ENCODE measurements around the gene ORC3.

The ORC3 gene

GRCh38 chr6:87658516-87658915 lies 68.6 kb downstream of the ORC3 start:
- Histone ChIP-seq H3K9ac (ENCODE audit: low read depth, low read length) (no peak overlapping the region), H3K36me3 (ENCODE audit: insufficient read depth, low read length) (peaks cover 18% of the 10 kb centered on the region), H3K9me3 (ENCODE audit: control insufficient read depth, insufficient read depth, low read length) (no peaks in the 10 kb centered on the region)

GRCh38 chr6:87660226-87660911 lies 70.4 kb downstream of the ORC3 start:
- Histone ChIP-seq H3K36me3 (ENCODE audit: insufficient read depth, low read length) (peaks cover 18% of the 10 kb centered on the region), H3K9ac (ENCODE audit: low read depth, low read length) (no peak overlapping the region), H3K9me3 (ENCODE audit: control insufficient read depth, insufficient read depth, low read length) (no peaks in the 10 kb centered on the region), H3K4me1 (ENCODE audit: insufficient read depth, low read length) (no peaks in the 10 kb centered on the region)

More at GRCh38 chr6:87658516-87658915, 68.6 kb downstream of the ORC3 start:
- H3K4me1 ChIP-seq (ENCODE audit: insufficient read depth, low read length): peaks cover 10% of the 10 kb centered on the region

GRCh38 chr6:87661016-87661415 lies 71.1 kb downstream of the ORC3 start:
- no peaks in the 10 kb centered on the region for H3K4me1 ChIP-seq (ENCODE audit: insufficient read depth, low read length)
- no peak overlapping the region for H3K9ac ChIP-seq (ENCODE audit: low read depth, low read length)
- H3K9me3 ChIP-seq (ENCODE audit: control insufficient read depth, insufficient read depth, low read length): no peaks in the 10 kb centered on the region
- H3K36me3 ChIP-seq (ENCODE audit: insufficient read depth, low read length): peaks cover 18% of the 10 kb centered on the region

GRCh38 chr6:87661503-87661902 lies 71.6 kb downstream of the ORC3 start:
- Histone ChIP-seq H3K9me3 (ENCODE audit: control insufficient read depth, insufficient read depth, low read length) (no peaks in the 10 kb centered on the region), H3K36me3 (ENCODE audit: insufficient read depth, low read length) (peaks cover 18% of the 10 kb centered on the region), H3K4me1 (ENCODE audit: insufficient read depth, low read length) (no peaks in the 10 kb centered on the region), H3K9ac (ENCODE audit: low read depth, low read length) (no peak overlapping the region)

DNA sequence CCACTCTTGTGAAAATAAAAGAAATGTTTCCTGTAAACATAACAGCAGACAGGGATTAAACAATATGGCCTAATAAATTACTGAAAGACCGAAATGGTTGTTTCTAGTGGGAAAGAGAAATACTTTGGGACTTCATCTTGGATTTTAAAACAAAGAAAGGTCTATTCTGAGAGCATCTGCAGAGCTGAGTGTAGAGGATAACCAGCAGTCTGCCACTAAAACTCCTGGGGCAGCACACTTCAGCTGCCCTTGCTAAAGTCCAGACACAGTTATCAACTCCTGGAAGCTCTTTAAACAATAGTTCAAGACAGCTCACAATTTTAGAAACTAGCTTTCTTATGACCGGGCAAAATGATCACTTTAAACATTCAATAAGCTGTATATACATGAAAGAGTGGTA lies 73.5 kb downstream of the ORC3 start:
- Histone ChIP-seq H3K9ac (ENCODE audit: low read depth, low read length) (no peak overlapping the region), H3K4me1 (ENCODE audit: insufficient read depth, low read length) (no peaks in the 10 kb centered on the region), H3K9me3 (ENCODE audit: control insufficient read depth, insufficient read depth, low read length) (no peaks in the 10 kb centered on the region), H3K36me3 (ENCODE audit: insufficient read depth, low read length) (peaks cover 16% of the 10 kb centered on the region)

- Histone ChIP-seq H3K36me3 (ENCODE audit: insufficient read depth, low read length) (peaks cover 12% of the 10 kb centered on the region), H3K9me3 (ENCODE audit: control insufficient read depth, insufficient read depth, low read length) (no peaks in the 10 kb centered on the region), H3K9ac (ENCODE audit: low read depth, low read length) (no peak overlapping the region), H3K4me1 (ENCODE audit: insufficient read depth, low read length) (no peaks in the 10 kb centered on the region)
These were observed 75.1 kb downstream of the ORC3 start for GRCh38 chr6:87664921-87665485.

DNA sequence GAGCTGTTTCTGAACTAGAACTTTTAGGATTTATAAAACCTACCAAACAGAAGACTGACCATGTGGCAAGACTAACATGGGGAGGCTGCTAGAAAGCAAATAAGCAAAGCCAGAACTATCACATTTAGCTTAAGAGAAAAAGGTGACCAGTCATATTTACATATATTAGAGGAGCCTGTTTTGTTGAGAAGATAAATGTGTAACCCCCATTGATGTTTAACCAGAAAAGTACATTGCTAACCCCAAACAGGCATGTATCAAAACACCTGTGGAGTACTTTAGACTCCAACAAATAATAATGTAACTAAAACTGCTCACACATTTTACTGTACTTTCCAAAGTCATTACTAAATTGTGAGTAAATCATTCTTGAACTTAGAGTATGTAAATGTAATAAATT lies 77.1 kb downstream of the ORC3 start:
- H3K9me3 ChIP-seq (ENCODE audit: control insufficient read depth, insufficient read depth, low read length): no peaks in the 10 kb centered on the region
- H3K9ac ChIP-seq (ENCODE audit: low read depth, low read length): no peak overlapping the region
- H3K4me1 ChIP-seq (ENCODE audit: insufficient read depth, low read length): no peaks in the 10 kb centered on the region
- H3K36me3 ChIP-seq (ENCODE audit: insufficient read depth, low read length): peaks cover 8% of the 10 kb centered on the region; the same call in 1 of the 2 replicates

DNA sequence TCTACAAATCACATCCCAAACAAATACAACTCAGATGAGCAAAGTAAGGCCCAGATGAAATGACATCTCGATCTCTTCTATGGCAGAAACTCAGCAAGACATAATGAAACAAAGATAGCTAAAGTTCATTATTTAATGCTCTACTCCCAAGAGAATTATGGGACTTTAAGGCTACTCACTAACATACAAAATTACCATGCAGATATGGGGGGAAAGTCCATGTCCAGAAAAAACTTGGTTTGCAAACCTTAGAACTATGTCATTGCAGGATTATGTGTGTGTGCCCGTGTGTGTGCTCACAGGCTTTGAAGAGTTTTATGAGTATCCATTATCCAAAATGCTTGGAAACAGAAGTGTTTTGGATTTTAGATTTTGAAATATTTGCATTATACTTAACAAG lies 78.1 kb downstream of the ORC3 start:
- Histone ChIP-seq H3K4me1 (ENCODE audit: insufficient read depth, low read length) (no peaks in the 10 kb centered on the region), H3K9me3 (ENCODE audit: control insufficient read depth, insufficient read depth, low read length) (no peaks in the 10 kb centered on the region), H3K9ac (ENCODE audit: low read depth, low read length) (no peak overlapping the region), H3K36me3 (ENCODE audit: insufficient read depth, low read length) (peaks cover 8% of the 10 kb centered on the region; the same call in 1 of the 2 replicates)

GRCh38 chr6:87669051-87669450 lies 79.1 kb downstream of the ORC3 start:
- no peaks in the 10 kb centered on the region for H3K4me1 ChIP-seq (ENCODE audit: insufficient read depth, low read length)
- H3K9ac ChIP-seq (ENCODE audit: low read depth, low read length): no peak overlapping the region
- H3K9me3 ChIP-seq (ENCODE audit: control insufficient read depth, insufficient read depth, low read length): no peaks in the 10 kb centered on the region
- peaks cover 8% of the 10 kb centered on the region; the same call in 1 of the 2 replicates for H3K36me3 ChIP-seq (ENCODE audit: insufficient read depth, low read length)

- no peaks in the 10 kb centered on the region for H3K4me1 ChIP-seq (ENCODE audit: insufficient read depth, low read length)
- no peak overlapping the region for H3K9ac ChIP-seq (ENCODE audit: low read depth, low read length)
- H3K36me3 ChIP-seq (ENCODE audit: insufficient read depth, low read length): peaks cover 16% of the 10 kb centered on the region; the same call in 1 of the 2 replicates
- H3K9me3 ChIP-seq (ENCODE audit: control insufficient read depth, insufficient read depth, low read length): no peaks in the 10 kb centered on the region
These were observed 80.8 kb downstream of the ORC3 start for GRCh38 chr6:87670707-87671106.

- Histone ChIP-seq H3K36me3 (ENCODE audit: insufficient read depth, low read length) (peaks cover 16% of the 10 kb centered on the region; the same call in 1 of the 2 replicates), H3K9me3 (ENCODE audit: control insufficient read depth, insufficient read depth, low read length) (no peaks in the 10 kb centered on the region), H3K9ac (ENCODE audit: low read depth, low read length) (no peak overlapping the region), H3K4me1 (ENCODE audit: insufficient read depth, low read length) (no peaks in the 10 kb centered on the region)
These were observed 81.7 kb downstream of the ORC3 start for GRCh38 chr6:87671555-87672029.

GRCh38 chr6:87672641-87673040 lies 82.7 kb downstream of the ORC3 start:
- H3K36me3 ChIP-seq (ENCODE audit: insufficient read depth, low read length): peaks cover 14% of the 10 kb centered on the region; the same call in 1 of the 2 replicates
- no peaks in the 10 kb centered on the region for H3K4me1 ChIP-seq (ENCODE audit: insufficient read depth, low read length)
- H3K9ac ChIP-seq (ENCODE audit: low read depth, low read length): no peak overlapping the region
- no peaks in the 10 kb centered on the region for H3K9me3 ChIP-seq (ENCODE audit: control insufficient read depth, insufficient read depth, low read length)

DNA sequence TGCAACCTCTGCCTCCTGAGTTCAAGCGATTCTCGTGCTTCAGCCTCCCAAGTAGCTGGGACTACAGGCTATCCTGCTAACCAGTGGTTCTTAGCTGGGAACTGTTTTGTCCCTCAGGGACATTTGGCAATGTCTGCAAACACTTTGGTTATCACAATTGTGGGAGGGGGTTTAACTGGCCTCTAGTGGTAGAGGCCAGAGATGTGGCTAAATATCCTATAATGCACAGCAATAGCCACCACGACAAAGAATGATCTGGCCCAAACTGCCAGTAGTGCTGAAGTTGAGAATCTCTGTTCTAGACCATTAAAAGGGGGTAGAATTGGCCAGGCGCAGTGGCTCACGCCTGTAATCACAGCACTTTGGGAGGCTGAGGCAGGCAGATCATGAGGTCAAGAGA lies 83.3 kb downstream of the ORC3 start:
- H3K9me3 ChIP-seq (ENCODE audit: control insufficient read depth, insufficient read depth, low read length): no peaks in the 10 kb centered on the region
- H3K4me1 ChIP-seq (ENCODE audit: insufficient read depth, low read length): no peaks in the 10 kb centered on the region
- H3K36me3 ChIP-seq (ENCODE audit: insufficient read depth, low read length): peaks cover 14% of the 10 kb centered on the region; the same call in 1 of the 2 replicates
- H3K9ac ChIP-seq (ENCODE audit: low read depth, low read length): no peak overlapping the region

DNA sequence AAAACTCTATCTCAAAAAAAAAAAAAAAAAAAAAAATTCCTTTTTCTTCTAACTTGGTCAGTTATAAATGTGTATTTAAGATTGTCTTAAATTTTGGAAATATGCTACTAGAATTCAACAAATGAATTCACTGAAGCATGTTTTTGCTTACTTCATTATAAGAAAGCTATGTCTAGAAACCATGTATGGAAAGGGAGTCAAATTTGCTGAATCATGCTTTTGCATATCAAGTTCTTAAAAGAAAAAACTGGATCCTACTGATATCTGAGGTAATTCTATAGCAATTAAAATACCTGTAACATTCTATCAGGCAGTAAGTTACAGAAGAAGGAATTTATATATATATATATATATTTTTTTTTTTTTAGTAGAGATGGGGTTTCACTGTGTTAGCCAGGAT lies 84.4 kb downstream of the ORC3 start:
- peaks cover 14% of the 10 kb centered on the region; the same call in 1 of the 2 replicates for H3K36me3 ChIP-seq (ENCODE audit: insufficient read depth, low read length)
- no peaks in the 10 kb centered on the region for H3K4me1 ChIP-seq (ENCODE audit: insufficient read depth, low read length)

More for the DNA sequence above, 84.4 kb downstream of the ORC3 start:
- H3K9ac ChIP-seq (ENCODE audit: low read depth, low read length): no peak overlapping the region
- H3K9me3 ChIP-seq (ENCODE audit: control insufficient read depth, insufficient read depth, low read length): no peaks in the 10 kb centered on the region
